GM21381 (cell line): ENCODE measurements around the gene LYST.

Experiments
- ATAC-seq: cut with Tn5 transposase; IDR thresholded peaks from one replicate; pipeline ENCODE4 v1.9.1; 2021; ENCODE audit warnings: mild to moderate bottlenecking, moderate library complexity; ENCODE audit not compliant: unreplicated experiment

LYST gene

GRCh38 chr1:235614442-235614954, 252.2 kb downstream of the LYST start:
- ATAC-seq = no peak

- ATAC-seq = no peak
Observed at GRCh38 chr1:235613602-235614001, 253.1 kb downstream of the LYST start.

DNA sequence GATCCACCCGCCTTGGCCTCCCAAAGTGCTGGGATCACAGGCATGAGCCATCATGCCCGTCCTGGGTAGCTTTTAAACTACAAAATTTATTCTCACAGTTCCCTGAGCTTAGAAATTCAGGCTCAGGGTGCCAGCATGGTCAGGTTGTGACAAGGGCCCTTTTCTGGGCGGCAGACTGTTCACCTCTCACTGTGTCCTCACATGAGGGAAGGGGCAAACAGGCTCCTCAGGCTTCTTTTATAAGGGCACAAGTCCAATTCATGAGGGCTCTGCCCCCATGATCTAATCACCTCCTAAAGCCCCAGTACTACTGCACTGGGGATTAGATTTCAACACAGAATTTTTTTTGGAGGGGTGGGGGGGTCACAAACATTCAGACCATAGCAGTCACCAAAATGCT, 253.9 kb downstream of the LYST start:
- ATAC-seq = no peak
